PC-3 (cell line): ENCODE measurements around the gene TMEM17. TPM values are rescaled to one million over a fixed set of nuclear protein-coding genes. Genes with fewer than 3 reads are reported as not detected.
"Not testable (repeated sequence)": the region's sequence is repeated elsewhere in the genome, so short reads cannot be mapped to it uniquely, and the experiment has no call there.

ENCODE experiments used
- ATAC-seq: fragments of 200-7000 bp; cut with Tn5 transposase; 2 replicates; pipeline ENCODE4 v1.9.1; 2020; ENCODE audit warnings: mild to moderate bottlenecking, moderate library complexity
- BruUV-seq: library from RNA; stranded (reverse); fragments of 400-500 nt; replicated peaks from 2 replicates; lab custom pipeline; 2021; lab: Mats Ljungman, UMichigan
- CTCF ChIA-PET: fragments of 300-600 bp; sonication (Branson Sonifier 250); formaldehyde crosslinking; loops from one replicate; lab custom pipeline; 2022; ENCODE audit warnings: antibody characterized with exemption; lab: Charles Lee
- POLR2A ChIA-PET: fragments of 300-600 bp; sonication (Branson Sonifier 250); formaldehyde crosslinking; loops from one replicate; lab custom pipeline; 2022; ENCODE audit warnings: antibody characterized with exemption; ENCODE audit not compliant: unreplicated experiment; lab: Charles Lee
- DNase-seq: peaks from one replicate; pipeline ENCODE4 v3.0.0-alpha.2; 2015
- H2AFZ ChIP-seq: fragments of 300-600 bp; sonication (generic); 2 replicates; pipeline ENCODE4 v1.6.0; 2016; ENCODE audit warnings: antibody characterized with exemption, low read length
- H3F3A ChIP-seq: fragments of 300-600 bp; sonication (generic); one replicate; pipeline ENCODE4 v1.6.0; 2017; ENCODE audit warnings: antibody characterized with exemption, low read length, control low read depth, mild to moderate bottlenecking; ENCODE audit not compliant: unreplicated experiment
- H3K27ac ChIP-seq: fragments of 300-600 bp; sonication (generic); 2 replicates; pipeline ENCODE4 v1.5.1; 2016; ENCODE audit warnings: mild to moderate bottlenecking, low read length
- H3K27me3 ChIP-seq: fragments of 300-600 bp; sonication (generic); 2 replicates; pipeline ENCODE4 v1.6.1; 2016; ENCODE audit warnings: low read length, mixed read lengths
- H3K36me3 ChIP-seq: fragments of 300-600 bp; sonication (generic); 2 replicates; pipeline ENCODE4 v1.6.1; 2016; ENCODE audit warnings: low read depth, mixed run types, low read length, mixed read lengths
- H3K4me1 ChIP-seq: fragments of 300-600 bp; sonication (generic); 2 replicates; pipeline ENCODE4 v1.5.1; 2016; ENCODE audit warnings: low read length; ENCODE audit not compliant: insufficient read depth
- H3K4me2 ChIP-seq: fragments of 300-600 bp; sonication (generic); 2 replicates; pipeline ENCODE4 v1.6.0; 2016; ENCODE audit warnings: low read length
- H3K4me3 ChIP-seq: fragments of 300-600 bp; sonication (generic); 2 replicates; pipeline ENCODE4 v1.5.1; 2016; ENCODE audit warnings: mild to moderate bottlenecking, low read length, mixed read lengths
- H3K79me2 ChIP-seq: fragments of 300-600 bp; sonication (generic); 2 replicates; pipeline ENCODE4 v1.6.1; 2017; ENCODE audit warnings: low read length, mixed read lengths
- H3K9ac ChIP-seq: fragments of 300-600 bp; sonication (generic); 2 replicates; pipeline ENCODE4 v1.6.0; 2016; ENCODE audit warnings: mild to moderate bottlenecking, low read length
- H3K9me2 ChIP-seq: fragments of 300-600 bp; sonication (generic); replicated peaks from 2 replicates; pipeline ENCODE4 v1.6.1; 2016; ENCODE audit warnings: mixed run types, low read length, mixed read lengths
- H3K9me3 ChIP-seq: fragments of 300-600 bp; sonication (generic); 2 replicates; pipeline ENCODE4 v1.6.1; 2016; ENCODE audit warnings: low read length, mixed read lengths
- H4K20me1 ChIP-seq: fragments of 300-600 bp; sonication (generic); 2 replicates; pipeline ENCODE4 v1.6.1; 2016; ENCODE audit warnings: low read length, mixed read lengths
- CTCF ChIP-seq: fragments of 300-600 bp; sonication (generic); conservative IDR thresholded peaks from 2 replicates; pipeline ENCODE4 v1.5.1; 2017; ENCODE audit warnings: antibody characterized with exemption, low read depth, mild to moderate bottlenecking, low read length
- EZH2 ChIP-seq: fragments of 300-600 bp; sonication (generic); IDR thresholded peaks from one replicate; pipeline ENCODE4 v1.6.1; 2017; ENCODE audit warnings: antibody characterized with exemption, mild to moderate bottlenecking, low read length; ENCODE audit not compliant: unreplicated experiment
- EZH2phosphoT487 ChIP-seq: fragments of 300-600 bp; sonication (generic); IDR thresholded peaks from 2 replicates; pipeline ENCODE4 v1.6.1; 2018; ENCODE audit warnings: mild to moderate bottlenecking, antibody characterized with exemption, low read length, borderline replicate concordance
- intact Hi-C: fragments of 100-400 bp; cut with micrococcal nuclease; formaldehyde crosslinking; loops from 2 replicates; pipeline ENCODE4 v1.9.0; 2023
- total RNA-seq: library from RNA; depleted of rRNA; stranded (reverse); fragments of >200 nt; gene quantifications from 2 replicates; pipeline ENCODE4 v1.2.3, GENCODE V29; 2014

The TMEM17 gene
- total RNA-seq, 1 experiment from 2014 or later, result 2.9 TPM

GRCh38 chr2:62538756-62539155 lies 32.8 kb upstream of the TMEM17 start:
- H3K27ac ChIP-seq, result no peak overlapping the region
- H3K36me3 ChIP-seq, result no peaks in the 10 kb centered on the region
- no peaks in the 10 kb centered on the region for H3F3A ChIP-seq
- H3K4me2 ChIP-seq, result no peak overlapping the region
- no peaks in the 10 kb centered on the region for H3K27me3 ChIP-seq
- ChIA-PET POLR2A (no interaction called here), CTCF (no interaction called here)
- H3K79me2 ChIP-seq, result no peaks in the 10 kb centered on the region
- H3K4me1 ChIP-seq, result no peaks in the 10 kb centered on the region
- no peaks in the 10 kb centered on the region for H4K20me1 ChIP-seq
- BruUV-seq, result no TSS peak
- DNase-seq, result no peak
- intact Hi-C loops, result no loop called here
- no peaks in the 10 kb centered on the region for H3K9me3 ChIP-seq
- no peaks in the 10 kb centered on the region for H3K9me2 ChIP-seq
- no peak overlapping the region for H3K4me3 ChIP-seq
- no peak overlapping the region for H3K9ac ChIP-seq
- no peak for TF ChIP-seq EZH2phosphoT487
- no peak for TF ChIP-seq EZH2
- TF ChIP-seq CTCF, result no peak
- no peak overlapping the region for H2AFZ ChIP-seq
- ATAC-seq, result no peak

GRCh38 chr2:62537814-62538213 lies 31.8 kb upstream of the TMEM17 start:
- H3F3A ChIP-seq, result no peaks in the 10 kb centered on the region
- no peaks in the 10 kb centered on the region for H3K36me3 ChIP-seq
- no peaks in the 10 kb centered on the region for H3K4me1 ChIP-seq
- no peaks in the 10 kb centered on the region for H4K20me1 ChIP-seq
- H3K27ac ChIP-seq, result no peak overlapping the region
- no peak overlapping the region for H3K4me2 ChIP-seq
- intact Hi-C loops, result no loop called here
- DNase-seq (no peak), ATAC-seq (no peak)
- POLR2A ChIA-PET, result no interaction called here
- no peaks in the 10 kb centered on the region for H3K79me2 ChIP-seq
- CTCF ChIA-PET, result no interaction called here
- H3K27me3 ChIP-seq, result no peaks in the 10 kb centered on the region
- BruUV-seq, result no TSS peak
- no peak for TF ChIP-seq EZH2phosphoT487
- no peak for TF ChIP-seq EZH2
- TF ChIP-seq CTCF, result no peak
- H3K9ac ChIP-seq, result no peak overlapping the region
- H3K9me2 ChIP-seq, result no peaks in the 10 kb centered on the region
- no peaks in the 10 kb centered on the region for H3K9me3 ChIP-seq
- H2AFZ ChIP-seq, result no peak overlapping the region
- H3K4me3 ChIP-seq, result no peak overlapping the region

- no peak overlapping the region for H2AFZ ChIP-seq
- no peak for ATAC-seq
- H3K4me2 ChIP-seq, result no peak overlapping the region
- H3K27me3 ChIP-seq, result no peaks in the 10 kb centered on the region
- H4K20me1 ChIP-seq, result no peaks in the 10 kb centered on the region
- H3K9me3 ChIP-seq, result no peaks in the 10 kb centered on the region
- H3K4me1 ChIP-seq, result no peaks in the 10 kb centered on the region
- intact Hi-C loops, result no loop called here
- H3K4me3 ChIP-seq, result no peak overlapping the region
- H3K9ac ChIP-seq, result no peak overlapping the region
- CTCF ChIA-PET, result no interaction called here
- POLR2A ChIA-PET, result no interaction called here
- DNase-seq, result no peak
- H3K36me3 ChIP-seq, result no peaks in the 10 kb centered on the region
- H3K27ac ChIP-seq, result no peak overlapping the region
- H3K9me2 ChIP-seq, result no peaks in the 10 kb centered on the region
- no peak for TF ChIP-seq EZH2
- no peak for TF ChIP-seq EZH2phosphoT487
- TF ChIP-seq CTCF, result no peak
- BruUV-seq, result no TSS peak
- H3K79me2 ChIP-seq, result no peaks in the 10 kb centered on the region
- no peaks in the 10 kb centered on the region for H3F3A ChIP-seq
These were observed 31.0 kb upstream of the TMEM17 start for GRCh38 chr2:62536873-62537547.

GRCh38 chr2:62535521-62535920 lies 29.5 kb upstream of the TMEM17 start:
- H3F3A ChIP-seq, H4K20me1 ChIP-seq, H3K9me2 ChIP-seq, H2AFZ ChIP-seq, H3K9ac ChIP-seq, H3K4me1 ChIP-seq, CTCF ChIA-PET, POLR2A ChIA-PET, BruUV-seq, H3K27ac ChIP-seq, H3K79me2 ChIP-seq, H3K4me2 ChIP-seq, H3K4me3 ChIP-seq, H3K36me3 ChIP-seq, DNase-seq, ATAC-seq, H3K9me3 ChIP-seq, intact Hi-C loops, H3K27me3 ChIP-seq: not testable (repeated sequence)
